Activated CD4-positive, alpha-beta T cell treated with anti-CD3 and anti-CD28 coated beads, Interleukin-2, Interleukin-4, amounts not matched to agents 100 ng/mL and 50 ng/mL, durations not matched to agents 16 hours and 8 hours (primary cell): Measurements from ENCODE around the gene SEMA4F.
"Not testable (repeated sequence)": the region's sequence is repeated elsewhere in the genome, so short reads cannot be mapped to it uniquely, and the experiment has no call there.

Source experiments
- DNase-seq: peaks from one replicate; pipeline ENCODE4 v3.0.0-alpha.2; 2020; ENCODE audit warnings: low spot score

Gene SEMA4F, protein sequence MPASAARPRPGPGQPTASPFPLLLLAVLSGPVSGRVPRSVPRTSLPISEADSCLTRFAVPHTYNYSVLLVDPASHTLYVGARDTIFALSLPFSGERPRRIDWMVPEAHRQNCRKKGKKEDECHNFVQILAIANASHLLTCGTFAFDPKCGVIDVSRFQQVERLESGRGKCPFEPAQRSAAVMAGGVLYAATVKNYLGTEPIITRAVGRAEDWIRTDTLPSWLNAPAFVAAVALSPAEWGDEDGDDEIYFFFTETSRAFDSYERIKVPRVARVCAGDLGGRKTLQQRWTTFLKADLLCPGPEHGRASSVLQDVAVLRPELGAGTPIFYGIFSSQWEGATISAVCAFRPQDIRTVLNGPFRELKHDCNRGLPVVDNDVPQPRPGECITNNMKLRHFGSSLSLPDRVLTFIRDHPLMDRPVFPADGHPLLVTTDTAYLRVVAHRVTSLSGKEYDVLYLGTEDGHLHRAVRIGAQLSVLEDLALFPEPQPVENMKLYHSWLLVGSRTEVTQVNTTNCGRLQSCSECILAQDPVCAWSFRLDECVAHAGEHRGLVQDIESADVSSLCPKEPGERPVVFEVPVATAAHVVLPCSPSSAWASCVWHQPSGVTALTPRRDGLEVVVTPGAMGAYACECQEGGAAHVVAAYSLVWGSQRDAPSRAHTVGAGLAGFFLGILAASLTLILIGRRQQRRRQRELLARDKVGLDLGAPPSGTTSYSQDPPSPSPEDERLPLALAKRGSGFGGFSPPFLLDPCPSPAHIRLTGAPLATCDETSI

DNA sequence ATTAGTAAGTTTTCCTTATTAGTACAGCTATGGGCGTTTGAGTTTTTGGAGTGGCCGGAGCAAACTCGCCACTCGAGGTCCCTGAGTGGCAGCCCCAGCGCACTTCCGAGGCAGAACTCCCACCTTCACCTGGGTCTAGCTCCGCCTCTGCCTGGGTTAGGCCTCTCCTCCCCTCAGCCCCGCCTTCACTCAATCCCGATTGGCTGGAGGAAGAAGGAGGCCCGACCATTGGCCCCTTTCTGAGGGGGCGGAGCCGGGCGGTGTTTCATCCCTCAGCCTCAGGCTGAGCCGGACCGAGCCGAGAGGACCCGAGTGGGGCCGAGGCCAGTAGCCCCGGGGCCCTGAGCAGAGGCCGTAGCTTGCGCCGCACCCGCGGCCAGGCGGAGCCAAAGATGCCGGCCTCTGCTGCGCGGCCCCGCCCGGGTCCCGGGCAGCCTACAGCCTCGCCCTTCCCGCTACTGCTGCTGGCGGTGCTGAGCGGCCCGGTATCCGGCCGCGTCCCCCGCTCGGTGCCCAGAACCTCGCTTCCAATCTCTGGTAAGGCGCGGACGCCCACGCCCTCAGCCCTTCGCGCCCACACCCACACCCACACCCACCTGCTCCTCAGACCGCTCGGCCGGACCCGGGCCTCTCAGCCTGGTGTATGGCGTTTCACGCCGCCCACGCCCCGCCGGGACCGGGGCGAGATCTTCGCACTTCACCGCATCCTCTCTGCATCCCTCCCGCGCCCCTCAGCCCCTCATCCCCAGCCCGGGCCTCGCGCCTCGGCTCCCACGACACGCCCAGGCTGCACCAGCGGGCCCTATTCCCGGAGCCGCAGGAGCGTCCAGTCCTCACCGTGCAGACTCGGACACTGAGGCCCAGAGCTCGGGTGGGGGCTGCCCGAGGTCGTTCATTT lies at the start of gene SEMA4F:
TSS of gene SEMA4F (plus strand) at position 263 of the 898 bp plus-strand sequence. CDS start at position 393, 130 bp downstream.
- peak; percentile 96 for DNase-seq

DNA sequence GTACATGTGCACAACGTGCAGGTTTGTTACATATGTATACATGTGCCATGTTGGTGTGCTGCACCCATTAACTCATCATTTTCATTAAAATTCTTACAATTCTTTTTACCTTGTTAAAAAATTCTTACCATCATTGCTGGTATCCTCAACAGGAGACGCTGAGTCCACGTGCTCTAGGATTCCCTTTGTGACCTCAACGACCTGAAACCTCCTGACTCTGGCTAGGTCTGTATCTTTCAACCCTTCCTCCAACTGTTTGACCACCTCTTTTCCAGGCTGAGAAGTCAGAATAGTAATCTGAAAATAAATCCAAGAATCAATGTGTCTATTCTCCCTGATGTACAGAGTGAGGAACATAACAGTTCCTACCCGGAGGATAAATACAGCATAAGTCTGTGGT lies 47.1 kb upstream of the SEMA4F start:
- DNase-seq: no peak

DNA sequence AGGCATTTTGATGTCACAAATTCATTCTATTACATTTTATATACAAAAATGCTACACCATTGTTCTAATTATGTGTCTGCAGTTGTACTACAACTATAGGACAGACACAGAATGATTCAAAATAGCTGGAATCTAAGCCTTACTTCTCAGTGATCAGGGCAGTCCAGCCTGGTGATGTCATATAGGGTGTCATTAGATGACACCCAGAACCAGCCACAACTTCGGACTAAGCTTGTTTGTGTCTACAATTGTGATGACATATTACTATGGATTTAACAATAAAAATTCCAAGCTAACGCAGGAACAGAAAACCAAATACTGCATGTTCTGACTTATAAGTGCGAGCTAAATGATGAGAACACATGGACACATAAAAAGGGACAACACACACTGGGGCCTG lies 36.9 kb upstream of the SEMA4F start:
- DNase-seq: no peak

DNA sequence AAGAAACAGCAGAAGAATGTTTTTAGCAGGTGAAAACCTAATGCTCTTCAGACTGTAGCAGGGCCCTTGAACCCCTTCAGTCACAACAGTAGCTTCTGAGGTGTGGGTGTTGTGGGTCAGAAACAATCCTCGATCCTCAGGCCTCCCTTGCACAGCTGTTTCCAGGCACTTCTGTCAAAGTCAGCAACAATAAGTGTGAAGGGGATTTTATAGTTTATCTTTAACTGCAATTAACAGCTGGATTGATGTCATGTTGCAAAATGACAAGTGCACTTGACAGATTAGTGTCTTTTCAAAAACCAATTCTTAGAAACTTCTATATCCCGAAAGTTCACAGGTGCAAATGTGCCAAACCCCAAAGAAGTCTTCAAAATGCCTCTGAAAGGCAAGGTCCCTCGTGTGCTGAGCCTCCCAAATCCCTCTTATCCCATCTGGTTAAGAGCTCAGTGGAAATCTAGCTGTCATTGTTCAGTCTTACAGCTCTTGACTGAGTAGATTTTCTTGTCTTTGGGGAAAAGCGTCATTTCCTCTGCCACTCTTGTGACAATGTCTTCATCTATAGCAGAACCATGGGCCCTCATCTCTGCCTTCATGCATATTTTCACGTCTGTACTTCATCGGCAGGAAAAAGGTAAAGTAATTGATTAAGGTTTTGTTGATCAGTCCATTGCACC lies 35.5 kb upstream of the SEMA4F start:
- no peak for DNase-seq

DNA sequence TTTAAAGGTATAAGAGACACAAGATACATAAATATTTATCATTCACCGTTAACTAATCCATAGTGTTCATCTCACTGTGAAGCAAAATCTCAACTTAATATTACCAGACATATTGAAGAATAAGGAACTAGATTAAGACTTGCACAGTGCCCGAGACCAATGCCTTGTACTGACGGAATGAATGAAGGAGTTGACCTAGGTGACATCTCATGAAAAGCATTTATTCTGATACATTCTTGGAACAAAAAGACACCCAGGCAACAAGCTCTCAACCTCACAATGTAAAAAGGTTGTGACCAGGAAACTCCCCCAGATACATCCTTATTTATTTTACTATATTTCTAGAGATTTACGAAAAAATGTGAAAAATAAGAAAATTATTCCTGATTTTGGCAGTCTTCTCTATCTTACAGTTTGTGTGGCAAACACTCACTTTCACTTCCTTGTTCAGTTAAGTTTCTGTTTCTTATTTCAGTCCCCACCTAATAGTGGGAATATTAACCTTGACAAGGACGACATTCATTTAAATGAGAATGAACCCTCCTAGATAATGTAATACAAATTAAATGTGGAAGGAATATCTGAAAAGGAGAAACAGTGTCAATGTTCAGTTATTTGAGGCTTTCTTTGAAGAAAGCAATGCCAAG lies 34.3 kb upstream of the SEMA4F start:
- no peak for DNase-seq

DNA sequence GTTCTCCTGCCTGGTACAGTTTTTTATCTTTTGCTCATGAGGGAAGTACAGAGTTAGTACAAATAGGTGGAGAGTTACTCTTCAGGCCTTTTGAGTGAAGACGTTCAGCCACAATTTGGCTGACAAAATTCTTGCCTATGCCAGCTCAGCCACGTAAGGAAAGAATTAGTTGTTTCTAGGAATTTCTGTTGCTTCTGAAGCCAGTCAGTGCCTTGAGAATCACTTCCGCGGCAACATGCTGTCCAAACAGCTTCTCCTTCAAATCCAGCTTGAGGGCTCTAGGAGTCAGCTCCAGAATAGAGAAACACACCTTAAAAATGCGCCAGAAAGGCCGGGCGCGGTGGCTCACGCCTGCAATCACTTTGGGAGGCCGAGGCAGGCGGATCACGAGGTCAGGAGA lies 33.4 kb upstream of the SEMA4F start:
- DNase-seq: no peak

DNA sequence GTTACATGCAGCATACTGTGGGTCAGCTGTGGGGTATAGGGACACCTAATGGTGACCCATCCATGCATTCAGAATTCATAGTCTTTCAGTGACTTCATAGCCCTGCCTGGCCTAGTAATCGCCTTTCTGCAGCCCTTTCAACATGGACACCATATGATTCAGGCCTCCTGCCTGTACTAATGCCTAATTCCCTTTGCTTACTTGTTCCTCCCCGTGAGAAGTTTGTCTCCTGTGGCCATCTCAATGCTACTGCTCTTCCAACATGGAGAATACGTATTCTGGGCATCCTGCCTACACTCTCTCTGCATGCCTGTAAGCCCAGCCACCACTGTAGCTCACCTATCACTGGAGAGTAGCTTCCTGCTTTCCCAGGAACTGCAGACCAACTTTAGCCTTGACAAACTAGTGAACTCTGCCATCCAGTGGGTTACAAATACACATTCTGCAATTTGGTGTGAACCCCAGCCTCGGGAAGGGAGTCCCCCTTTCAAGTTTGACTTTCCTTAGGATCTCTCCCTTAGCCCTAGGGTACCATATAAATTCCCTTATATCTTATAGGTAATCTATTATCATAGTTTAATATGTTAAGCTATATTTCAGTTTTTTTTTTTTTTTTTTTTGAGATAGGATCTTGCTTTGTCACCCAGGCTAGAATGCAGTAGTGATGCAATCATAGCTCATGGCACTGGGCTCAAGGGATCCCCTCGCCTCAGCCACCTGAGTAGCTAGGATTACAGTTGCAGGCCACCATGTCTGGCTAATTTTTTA lies 28.2 kb upstream of the SEMA4F start:
- no peak for DNase-seq

DNA sequence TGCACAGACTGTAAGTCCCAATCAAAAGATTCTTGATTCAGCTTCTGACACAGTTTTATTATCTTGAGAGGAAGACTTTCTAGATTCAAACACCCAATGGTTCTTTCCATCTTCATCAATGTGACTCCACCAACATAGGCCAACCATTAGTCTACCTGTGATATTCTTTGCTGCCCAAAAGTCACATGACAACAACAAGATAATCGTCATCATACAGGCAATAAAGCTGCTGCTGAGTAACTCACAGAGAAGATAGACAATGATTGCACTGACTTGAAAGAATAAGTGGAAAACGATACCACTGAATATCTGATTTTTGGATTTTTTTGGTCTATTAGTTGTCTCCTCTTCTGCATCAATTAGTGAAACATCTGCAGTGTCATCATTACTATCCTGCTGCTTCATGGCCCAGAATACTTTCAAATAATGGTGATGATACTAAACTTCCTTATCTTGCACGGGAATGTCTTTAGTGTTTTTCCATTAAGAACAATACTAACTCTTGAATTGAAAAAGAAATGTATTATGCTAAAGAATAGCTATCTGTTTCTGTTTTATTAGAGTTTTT lies 25.4 kb upstream of the SEMA4F start:
- no peak for DNase-seq

DNA sequence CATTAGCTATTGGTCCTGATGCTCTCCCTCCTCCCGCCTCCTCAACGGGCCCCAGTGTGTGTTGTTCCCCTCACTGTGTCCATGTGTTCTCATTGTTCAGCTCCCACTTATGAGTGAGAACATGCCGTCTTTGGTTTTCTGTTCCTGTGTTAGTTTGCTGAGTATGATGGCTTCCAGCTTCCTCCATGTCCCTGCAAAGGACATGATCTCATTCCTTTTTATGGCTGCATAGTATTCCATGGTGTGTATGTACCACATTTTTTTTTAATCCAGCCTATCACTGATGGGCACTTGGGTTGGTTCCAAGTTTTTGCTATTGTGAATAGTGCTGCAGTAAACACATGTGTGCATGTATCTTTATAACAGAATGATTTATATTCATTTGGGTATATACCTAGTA lies 23.6 kb upstream of the SEMA4F start:
- DNase-seq: not testable (repeated sequence)

DNA sequence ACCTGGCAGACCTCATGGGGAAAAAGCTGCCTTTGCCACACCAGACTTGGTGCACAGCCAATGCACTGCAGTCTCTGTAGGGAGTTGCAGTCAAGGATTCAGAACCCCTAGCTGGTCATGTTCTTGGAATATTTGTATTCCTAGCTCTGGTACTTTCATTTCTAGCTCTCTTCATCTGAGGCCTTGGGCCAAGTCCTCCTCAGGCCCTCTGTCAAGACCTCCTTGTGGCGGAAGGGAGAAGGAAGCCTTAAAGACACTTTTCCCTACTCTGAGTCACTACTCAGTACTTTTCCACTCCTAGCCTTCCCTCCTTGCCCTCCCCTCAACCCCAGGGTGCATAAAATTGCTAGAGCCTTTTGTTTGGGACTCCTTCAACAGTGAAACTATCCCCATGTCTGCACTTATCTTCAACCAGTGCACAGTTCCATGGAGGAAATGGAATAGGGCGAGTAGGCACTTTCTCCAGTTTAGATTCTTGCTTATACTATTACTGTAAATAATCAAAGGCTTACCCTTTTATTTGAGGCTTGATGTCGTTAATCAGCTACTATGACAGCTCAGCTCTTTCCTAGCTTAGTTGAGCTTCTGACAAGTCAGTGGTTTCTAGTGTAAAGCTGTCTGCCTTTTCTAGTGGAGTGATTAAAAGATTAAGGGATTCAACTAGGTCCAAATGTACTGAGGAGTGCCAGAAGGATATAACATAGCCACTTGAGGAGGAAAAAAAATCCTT lies 21.7 kb upstream of the SEMA4F start:
- no peak for DNase-seq

DNA sequence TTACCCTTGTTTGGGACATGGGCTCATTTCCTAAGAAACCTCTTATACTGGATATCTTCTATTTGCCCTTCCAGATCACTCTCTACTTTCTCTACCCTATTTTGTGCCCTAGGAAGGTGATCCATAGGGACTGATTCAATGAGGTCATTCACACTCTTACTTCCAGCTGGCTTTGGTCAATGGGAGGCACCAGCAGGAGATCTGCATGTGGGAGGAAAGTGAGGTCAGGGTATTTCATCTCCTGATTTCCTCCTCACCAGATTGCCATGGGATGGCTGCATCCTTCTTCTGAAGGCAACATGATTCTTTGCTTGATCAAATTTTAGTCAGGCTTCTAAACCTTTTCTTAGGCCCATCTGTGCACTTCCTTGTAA lies 21.1 kb upstream of the SEMA4F start:
- no peak for DNase-seq

DNA sequence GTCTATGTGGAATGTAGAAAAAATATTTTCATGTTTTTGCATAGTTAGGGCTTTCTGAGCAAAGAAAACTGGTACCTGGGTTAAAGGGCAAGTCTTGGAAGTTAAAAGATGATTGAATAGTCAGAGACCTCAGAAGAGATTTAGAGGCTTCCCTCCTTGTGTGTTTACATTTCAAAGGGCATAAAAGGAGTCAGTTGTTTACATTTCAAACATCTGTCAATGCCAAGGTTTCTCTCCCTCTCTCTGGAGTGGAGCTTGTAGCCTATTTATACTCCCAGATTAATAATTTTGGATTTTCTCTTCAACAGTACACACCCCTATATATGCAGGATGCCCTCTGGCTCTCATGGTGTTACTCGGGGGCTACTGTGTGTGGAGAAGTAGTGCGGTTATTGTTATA lies 14.5 kb upstream of the SEMA4F start:
- no peak for DNase-seq

DNA sequence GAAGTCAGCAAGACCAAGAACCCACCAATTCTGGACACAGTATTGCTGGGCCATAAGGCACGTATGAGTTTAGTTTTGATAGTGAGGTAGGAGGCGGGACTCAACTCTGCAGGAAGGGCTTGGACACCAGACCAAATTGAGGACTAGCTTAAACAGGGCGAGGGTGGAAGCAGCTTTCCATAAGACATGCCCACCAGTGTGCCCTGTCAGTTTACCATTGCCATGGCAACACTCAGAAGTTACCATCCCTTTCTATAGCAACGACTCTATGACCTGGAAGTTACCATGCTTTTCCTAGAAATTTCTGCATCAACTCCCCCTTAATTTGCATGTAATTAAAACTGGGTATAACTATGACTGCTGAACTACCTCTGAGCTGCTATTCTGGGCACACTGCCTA lies 8.7 kb upstream of the SEMA4F start:
- DNase-seq: no peak

DNA sequence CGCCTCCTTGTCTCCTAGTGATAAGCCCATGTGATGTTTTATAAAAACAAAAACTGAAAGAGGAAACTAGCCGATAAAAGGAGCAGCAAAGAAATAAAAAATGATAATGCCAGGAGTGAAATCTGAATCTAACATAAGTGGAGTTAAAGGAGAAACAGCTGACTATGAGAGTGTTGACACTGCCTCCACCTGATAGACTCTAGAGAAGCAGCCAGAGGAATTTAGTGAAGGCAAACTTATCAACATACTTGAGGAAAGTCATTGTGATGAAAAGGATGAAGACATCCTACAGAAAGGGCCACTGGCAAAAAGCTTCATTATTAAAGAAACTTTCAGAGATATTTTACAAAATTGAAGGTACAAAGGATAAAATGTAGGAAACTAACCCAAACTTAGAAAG lies 7.8 kb upstream of the SEMA4F start:
- no peak for DNase-seq

DNA sequence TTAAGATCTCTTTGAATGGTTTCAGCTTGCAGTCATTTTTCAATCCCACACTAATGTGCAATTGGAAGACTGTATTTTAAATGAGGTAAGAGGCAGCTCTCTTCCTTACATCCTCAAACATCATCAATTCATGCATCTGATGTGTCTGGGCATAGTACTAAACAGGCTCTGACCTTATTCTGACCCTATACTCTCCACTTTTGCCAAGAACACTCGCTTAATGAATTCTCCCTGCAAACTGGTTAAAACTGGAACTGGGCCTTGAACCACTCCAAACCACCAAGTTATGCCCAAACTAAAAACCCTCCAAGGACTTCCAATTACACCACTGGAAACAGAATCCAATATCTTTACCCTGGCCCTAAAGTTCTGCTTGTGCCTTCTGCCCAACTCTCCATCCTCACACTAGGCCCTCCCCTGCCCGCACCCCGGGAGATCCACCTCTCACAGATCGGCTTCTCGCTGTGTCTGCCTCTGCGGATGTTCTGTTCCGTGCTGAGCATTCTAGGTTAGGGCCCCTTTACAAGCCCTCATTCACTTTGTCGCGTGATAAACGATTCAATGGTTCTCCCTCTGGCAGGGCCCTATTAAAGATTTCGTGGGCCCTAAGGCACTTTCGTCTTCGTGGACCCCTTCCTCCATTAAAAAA lies 7.1 kb upstream of the SEMA4F start:
- DNase-seq: no peak

DNA sequence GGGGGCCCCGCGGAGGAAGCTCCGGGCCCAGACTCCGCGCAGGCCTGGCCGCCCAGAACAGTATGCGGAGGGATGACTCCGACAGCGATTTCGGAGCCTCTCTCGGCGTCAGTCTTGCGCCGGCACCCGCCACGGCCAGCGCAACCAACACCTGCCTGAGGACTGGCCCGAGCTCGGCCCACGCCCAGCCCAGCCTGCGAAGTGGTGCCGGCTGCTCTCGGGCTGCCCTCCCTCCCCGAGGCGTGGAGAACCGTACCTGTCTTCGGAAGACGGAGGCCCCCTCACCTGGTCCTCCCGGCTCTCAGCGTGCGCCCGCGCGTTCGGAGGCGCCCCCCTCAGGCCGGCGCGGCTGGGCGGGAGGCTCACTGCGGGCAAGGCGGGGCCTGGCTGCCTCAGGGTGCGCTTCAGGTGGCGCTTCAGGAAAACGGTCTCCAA lies 6.0 kb upstream of the SEMA4F start, which contains the start of gene M1AP:
TSS of gene M1AP (minus strand) at position 322 of the 435 bp plus-strand sequence. CDS start 8,055 bp downstream, outside the sequence.
- DNase-seq: no peak

DNA sequence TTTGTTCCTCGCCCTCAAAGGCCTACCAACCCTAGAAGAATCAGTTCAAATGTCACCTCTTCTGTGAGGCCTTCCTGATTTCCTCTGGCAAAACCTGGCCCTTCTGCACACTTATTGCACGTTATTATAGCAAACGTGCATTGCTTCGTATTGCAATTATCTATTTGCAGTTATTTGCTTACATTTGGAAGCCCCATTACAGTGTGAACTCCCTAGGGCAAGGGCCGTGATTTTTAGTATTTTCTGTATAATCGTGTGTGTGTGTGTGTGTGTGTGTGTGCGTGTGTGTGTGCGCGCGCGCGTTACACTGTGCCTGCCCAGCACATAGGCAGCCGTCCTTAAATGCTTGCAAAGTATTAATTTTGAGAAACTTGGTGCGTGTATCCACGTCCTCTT lies 460 bp upstream of the SEMA4F start:
- no peak for DNase-seq

DNA sequence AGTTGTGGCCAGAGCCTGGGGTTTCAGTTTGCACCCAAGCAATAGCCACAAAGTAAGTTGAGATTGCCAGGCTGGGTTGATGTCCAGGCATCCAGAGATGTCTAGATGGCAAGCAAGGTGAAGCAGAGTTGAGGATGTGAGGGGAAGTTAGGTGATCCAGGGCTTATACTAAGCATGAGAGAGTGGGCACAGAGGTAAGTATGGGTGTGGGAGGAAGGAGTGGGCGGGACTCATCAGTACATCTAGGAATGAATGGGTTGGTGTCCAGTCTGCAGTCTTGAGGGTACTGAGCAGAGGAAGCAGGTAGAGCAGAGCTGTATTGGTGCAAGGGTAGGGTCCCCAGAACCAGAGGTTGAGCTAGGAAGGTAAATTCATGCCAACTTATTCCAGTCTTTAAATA lies 1.5 kb downstream of the SEMA4F start:
- DNase-seq: no peak

DNA sequence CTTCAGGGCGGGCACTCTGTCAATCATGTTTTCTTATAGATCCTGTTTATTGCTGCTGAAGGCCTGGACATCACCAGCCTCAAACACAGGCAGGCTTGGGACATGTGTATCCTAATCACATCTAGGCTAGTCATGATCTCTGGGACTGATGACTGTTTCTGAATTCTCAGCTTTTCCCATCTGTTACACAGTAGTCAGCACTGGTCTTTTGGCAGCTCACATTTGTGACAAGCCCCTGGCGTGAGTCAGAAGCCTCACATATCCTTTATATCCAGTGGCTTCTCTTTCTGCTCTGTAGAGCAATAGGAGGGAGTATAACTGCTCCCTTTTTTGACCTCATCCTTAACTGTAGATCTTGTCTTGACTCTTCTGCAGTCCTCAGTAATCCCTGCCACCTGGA lies 4.5 kb downstream of the SEMA4F start:
- DNase-seq: no peak
